IPS-11a (cell line): ENCODE measurements around the gene DSTN.

ENCODE experiments used
- H3K4me3 ChIP-seq: one replicate; pipeline ENCODE4 v1.5.1; 2013; ENCODE audit warnings: low read depth, low read length, control low read depth

DSTN gene

DNA sequence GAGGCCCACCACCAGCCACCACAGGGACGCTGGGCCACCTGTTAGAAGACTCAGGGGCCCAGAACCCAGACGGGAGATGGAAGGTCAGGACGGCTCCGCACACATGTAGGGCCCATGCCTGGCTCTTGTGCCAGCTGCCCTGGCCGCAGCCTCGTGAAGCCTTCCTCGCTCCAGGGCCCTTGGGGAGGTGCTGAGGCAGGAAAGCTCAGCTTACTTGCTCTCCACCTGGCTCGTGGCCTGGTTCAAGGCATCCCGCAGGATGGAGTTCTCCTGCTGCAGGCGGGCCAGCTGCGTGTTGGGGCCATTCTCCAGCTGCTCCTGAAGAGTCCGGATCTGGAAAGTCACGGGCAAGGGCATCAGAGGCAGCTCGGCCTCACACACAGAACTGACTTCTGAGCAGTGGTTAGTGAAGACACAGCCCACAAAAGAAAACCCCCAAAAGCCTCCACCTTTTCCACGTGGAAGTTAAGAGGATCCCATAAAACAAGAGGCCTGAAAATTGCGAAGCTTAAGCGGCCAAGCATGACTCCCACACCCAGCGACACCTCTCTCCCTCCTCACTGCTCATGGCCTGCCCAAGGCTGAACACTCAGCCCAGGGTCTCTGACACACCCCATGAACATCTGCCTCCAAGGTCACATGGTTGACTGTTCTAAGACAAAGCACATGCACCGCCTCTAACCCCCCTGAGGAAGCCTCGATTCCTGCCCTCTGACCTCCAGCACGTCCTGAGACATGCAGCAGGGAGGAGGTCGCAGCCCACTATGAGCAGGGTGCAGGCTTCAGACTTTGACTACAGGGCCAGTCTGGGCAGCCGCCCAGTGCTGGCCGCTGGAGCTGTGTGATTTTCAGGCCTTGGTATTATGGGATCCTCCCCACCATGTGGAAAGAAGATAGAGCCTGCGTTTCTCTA is 65.7 kb downstream of the DSTN start:
- no peak overlapping the region for H3K4me3 ChIP-seq

- no peak overlapping the region for H3K4me3 ChIP-seq
Observed at GRCh38 chr20:17636523-17637412, 66.9 kb downstream of the DSTN start.

- no peak overlapping the region for H3K4me3 ChIP-seq
Observed at GRCh38 chr20:17637413-17637780, 67.5 kb downstream of the DSTN start.

DNA sequence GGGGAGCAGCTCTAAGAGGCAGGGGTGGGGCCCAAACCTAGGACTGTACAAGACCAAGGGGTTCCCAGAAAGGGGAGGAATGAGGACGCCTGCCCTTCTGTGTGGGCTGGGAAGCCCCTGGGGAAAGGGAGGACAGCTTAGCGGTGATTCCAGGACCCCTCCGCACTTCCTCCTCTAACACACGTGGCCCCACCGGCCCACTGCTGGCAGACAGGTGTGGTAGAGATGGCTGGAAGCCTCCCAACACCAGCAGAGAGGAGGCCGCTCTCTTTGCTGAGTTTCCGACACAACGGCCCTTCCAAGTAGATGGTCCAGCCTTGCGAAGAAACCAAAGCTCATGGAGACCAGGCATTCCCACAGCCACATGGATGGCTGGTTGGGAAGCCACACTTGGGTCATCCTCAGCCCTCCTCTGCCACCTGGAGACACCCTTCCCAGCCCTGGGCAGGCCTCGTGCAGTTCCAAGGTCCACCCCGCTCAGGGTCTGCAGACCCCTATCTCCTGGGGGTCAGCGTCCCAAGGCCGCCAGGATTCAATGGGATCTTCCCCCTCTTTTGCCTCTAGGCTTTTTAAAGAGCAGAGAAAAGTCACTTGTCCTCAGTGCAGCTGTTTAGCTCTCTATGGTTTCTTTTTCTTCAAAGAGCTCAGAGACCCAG is 68.2 kb downstream of the DSTN start:
- H3K4me3 ChIP-seq = no peak overlapping the region

- H3K4me3 ChIP-seq = no peak overlapping the region
Observed at GRCh38 chr20:17638835-17639407, 69.0 kb downstream of the DSTN start.

- H3K4me3 ChIP-seq = no peak overlapping the region
Observed at GRCh38 chr20:17640146-17640874, 70.4 kb downstream of the DSTN start.

GRCh38 chr20:17640875-17641378 is 71.1 kb downstream of the DSTN start:
- H3K4me3 ChIP-seq = no peak overlapping the region

GRCh38 chr20:17641520-17641964 is 71.7 kb downstream of the DSTN start:
- H3K4me3 ChIP-seq = no peak overlapping the region

- no peak overlapping the region for H3K4me3 ChIP-seq
Observed at GRCh38 chr20:17641993-17642392, 72.1 kb downstream of the DSTN start.

DNA sequence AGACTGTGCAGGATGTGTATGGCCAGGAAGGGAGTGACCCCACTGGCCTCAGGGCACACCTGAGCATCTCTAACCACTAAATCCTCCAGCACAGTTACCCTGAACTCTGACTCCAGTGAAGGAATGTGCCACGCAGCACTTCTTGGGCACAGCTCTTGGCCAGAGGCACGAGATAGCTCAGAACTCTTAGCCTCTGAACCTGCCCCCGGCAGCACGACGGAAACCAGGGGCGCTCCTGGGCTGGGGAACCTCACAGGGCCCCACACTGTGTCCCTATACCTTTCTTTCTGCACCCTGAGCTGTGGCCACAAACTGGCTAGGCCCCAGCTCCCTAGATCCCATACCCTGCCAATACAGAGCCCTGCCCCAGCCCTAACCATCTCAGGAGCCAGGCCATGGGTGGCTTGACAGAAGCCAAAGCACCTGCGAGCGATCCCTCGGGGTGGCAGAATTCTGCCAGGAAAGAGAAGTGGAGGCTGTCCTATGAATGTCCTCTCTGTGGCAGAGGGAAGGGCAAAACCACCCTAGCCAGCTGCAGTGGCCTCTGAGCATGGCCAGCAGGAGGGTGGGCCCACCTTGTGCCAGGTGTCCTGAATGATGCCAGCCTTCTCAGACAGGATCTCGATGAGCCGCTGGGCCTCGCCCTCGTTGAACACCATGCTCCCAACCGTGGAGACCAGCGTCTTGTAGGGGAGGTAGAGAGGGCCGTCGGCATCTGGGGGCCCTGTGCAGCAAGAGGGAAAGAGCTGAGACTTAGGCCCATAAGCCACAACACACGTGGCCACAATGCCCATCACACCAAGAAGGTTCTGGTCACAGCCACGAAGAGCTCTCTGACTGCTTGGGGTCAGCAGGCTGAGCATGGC is 72.8 kb downstream of the DSTN start:
- no peak overlapping the region for H3K4me3 ChIP-seq

- no peak overlapping the region for H3K4me3 ChIP-seq
Observed at GRCh38 chr20:17643531-17644188, 73.8 kb downstream of the DSTN start.

GRCh38 chr20:17644451-17644850 is 74.6 kb downstream of the DSTN start:
- H3K4me3 ChIP-seq = no peak overlapping the region

DNA sequence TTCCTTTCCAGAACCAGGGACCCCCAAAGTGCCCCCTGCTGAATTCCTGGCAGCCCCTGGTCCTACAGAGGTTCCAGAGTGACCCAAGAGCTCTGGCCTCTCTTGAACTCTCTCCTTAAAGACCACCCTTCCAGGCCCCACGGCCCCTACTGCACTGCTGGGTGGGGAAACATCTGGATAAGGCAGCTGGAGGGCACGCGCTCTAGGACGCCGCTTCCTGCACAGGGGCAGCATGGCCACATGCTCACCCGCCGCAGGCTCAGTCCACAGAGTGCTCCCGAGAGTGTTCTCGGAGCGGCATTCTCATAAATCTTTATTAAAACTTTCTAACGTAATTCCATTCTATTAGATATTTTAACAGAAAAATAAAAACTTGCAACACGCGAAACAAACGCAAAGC is 75.1 kb downstream of the DSTN start:
- H3K4me3 ChIP-seq = no peak overlapping the region

- no peak overlapping the region for H3K4me3 ChIP-seq
Observed at GRCh38 chr20:17645546-17646208, 75.8 kb downstream of the DSTN start.

GRCh38 chr20:17646209-17646960 is 76.5 kb downstream of the DSTN start:
- H3K4me3 ChIP-seq = no peak overlapping the region

DNA sequence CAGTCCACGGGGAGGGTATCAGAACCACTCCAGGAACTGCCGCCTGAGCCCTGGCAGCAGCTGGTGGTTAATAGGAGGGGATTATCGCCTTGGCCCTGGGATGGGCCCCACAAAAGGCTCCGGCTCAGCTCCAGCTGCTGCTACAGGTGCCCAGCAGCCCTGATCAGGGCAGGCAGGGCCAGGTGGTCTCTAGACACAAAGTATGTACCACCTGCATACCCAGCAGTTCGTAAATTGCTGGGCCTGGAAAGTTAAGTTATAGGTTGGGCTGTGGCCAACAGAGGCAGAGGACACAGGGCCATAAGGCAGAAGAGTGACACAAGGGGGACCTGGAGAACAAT is 77.1 kb downstream of the DSTN start:
- H3K4me3 ChIP-seq = no peak overlapping the region
